ENCODE measurements around the gene GALNT7. TPM values are rescaled to one million over a fixed set of nuclear protein-coding genes. Genes with fewer than 3 reads are reported as not detected.
"Not testable (repeated sequence)": the region's sequence is repeated elsewhere in the genome, so short reads cannot be mapped to it uniquely, and the experiment has no call there.

The GALNT7 gene
- total RNA-seq, 1 donor from 2014 or later, result 8.2 TPM

GRCh38 chr4:173181848-173182247 is 13.2 kb downstream of the GALNT7 start:
- no peak for DNase-seq (ENCODE audit: low spot score in 2 of 2)
- no peaks in the 10 kb centered on the region for H3K9me3 ChIP-seq
- TF ChIP-seq CTCF (IDR thresholded peaks at IDR 0.05), result no peak
- H3K4me3 ChIP-seq, result no peak overlapping the region
- no peaks in the 10 kb centered on the region for H3K27me3 ChIP-seq
- intact Hi-C loops (cut with DNase I), result no loop called here
- no peaks in the 10 kb centered on the region for H3K36me3 ChIP-seq
- peak overlapping the region in 1 of 2 donors; percentile 4 for H3K27ac ChIP-seq
- peaks cover 0 to 5% of the 10 kb centered on the region in 2 donors for H3K4me1 ChIP-seq

GRCh38 chr4:173182403-173182802 is 13.8 kb downstream of the GALNT7 start:
- no peaks in the 10 kb centered on the region for H3K27me3 ChIP-seq
- H3K27ac ChIP-seq, result peak overlapping the region in 1 of 2 donors; percentile 4
- no peaks in the 10 kb centered on the region for H3K9me3 ChIP-seq
- peak in 1 of 2 donors; percentile 72 for DNase-seq (ENCODE audit: low spot score in 2 of 2)
- H3K36me3 ChIP-seq, result no peaks in the 10 kb centered on the region
- no peak overlapping the region for H3K4me3 ChIP-seq
- intact Hi-C loops (cut with DNase I), result no loop called here
- TF ChIP-seq CTCF (IDR thresholded peaks at IDR 0.05), result no peak
- peaks cover 0 to 5% of the 10 kb centered on the region in 2 donors for H3K4me1 ChIP-seq

GRCh38 chr4:173183659-173184247 is 15.1 kb downstream of the GALNT7 start:
- H3K4me1 ChIP-seq; intact Hi-C loops (cut with DNase I); H3K27ac ChIP-seq; H3K36me3 ChIP-seq; H3K9me3 ChIP-seq; DNase-seq (ENCODE audit: low spot score in 2 of 2); H3K27me3 ChIP-seq; H3K4me3 ChIP-seq: not testable (repeated sequence)

- H3K4me3 ChIP-seq, result no peak overlapping the region
- peaks cover 0 to 2% of the 10 kb centered on the region in 2 donors for H3K4me1 ChIP-seq
- no peaks in the 10 kb centered on the region for H3K36me3 ChIP-seq
- TF ChIP-seq CTCF (IDR thresholded peaks at IDR 0.05), result no peak
- no peaks in the 10 kb centered on the region for H3K27me3 ChIP-seq
- no peaks in the 10 kb centered on the region for H3K9me3 ChIP-seq
- intact Hi-C loops (cut with DNase I), result no loop called here
- no peak overlapping the region for H3K27ac ChIP-seq
- DNase-seq (ENCODE audit: low spot score in 2 of 2), result no peak
These were observed 17.4 kb downstream of the GALNT7 start for GRCh38 chr4:173185847-173186510.

GRCh38 chr4:173187732-173188131 is 19.1 kb downstream of the GALNT7 start:
- Histone ChIP-seq H3K4me3 (no peak overlapping the region), H3K27ac (no peak overlapping the region), H3K9me3 (no peaks in the 10 kb centered on the region), H3K27me3 (no peaks in the 10 kb centered on the region), H3K36me3 (no peaks in the 10 kb centered on the region), H3K4me1 (peaks cover 0 to 7% of the 10 kb centered on the region in 2 donors)
- intact Hi-C loops (cut with DNase I), result no loop called here
- DNase-seq (ENCODE audit: low spot score in 2 of 2), result no peak
- TF ChIP-seq CTCF (IDR thresholded peaks at IDR 0.05), result no peak

- Histone ChIP-seq H3K27ac (no peak overlapping the region), H3K27me3 (no peaks in the 10 kb centered on the region), H3K4me3 (no peak overlapping the region), H3K4me1 (peaks cover 0 to 8% of the 10 kb centered on the region in 2 donors), H3K9me3 (no peaks in the 10 kb centered on the region), H3K36me3 (no peaks in the 10 kb centered on the region)
- intact Hi-C loops (cut with DNase I), result no loop called here
- no peak for TF ChIP-seq CTCF (IDR thresholded peaks at IDR 0.05)
- no peak for DNase-seq (ENCODE audit: low spot score in 2 of 2)
These were observed 20.0 kb downstream of the GALNT7 start for GRCh38 chr4:173188648-173189047.
